GM18502 (cell line): Measurements from ENCODE around the gene DST.

Experiments
- ATAC-seq: cut with Tn5 transposase; IDR thresholded peaks from one replicate; pipeline ENCODE4 v1.9.1; 2021; ENCODE audit warnings: mild to moderate bottlenecking; ENCODE audit not compliant: unreplicated experiment, poor library complexity

DST gene

GRCh38 chr6:56450882-56451739, 191.6 kb downstream of the DST start:
- no peak for ATAC-seq

- ATAC-seq, result no peak
Measured at GRCh38 chr6:56450376-56450775, 192.3 kb downstream of the DST start.

- ATAC-seq, result no peak
Measured at GRCh38 chr6:56448046-56448445, 194.6 kb downstream of the DST start.

GRCh38 chr6:56445818-56446217, 196.9 kb downstream of the DST start:
- ATAC-seq, result no peak

GRCh38 chr6:56444855-56445254, 197.8 kb downstream of the DST start:
- ATAC-seq, result no peak

GRCh38 chr6:56440551-56440981, 202.1 kb downstream of the DST start:
- ATAC-seq, result no peak

GRCh38 chr6:56437171-56437900, 205.4 kb downstream of the DST start:
- ATAC-seq, result no peak

- no peak for ATAC-seq
Measured at GRCh38 chr6:56435754-56436153, 206.9 kb downstream of the DST start.

- no peak for ATAC-seq
Measured at GRCh38 chr6:56435326-56435725, 207.4 kb downstream of the DST start.

- ATAC-seq, result no peak
Measured at GRCh38 chr6:56434606-56435005, 208.1 kb downstream of the DST start.

- no peak for ATAC-seq
Measured at GRCh38 chr6:56433119-56433518, 209.6 kb downstream of the DST start.

- no peak for ATAC-seq
Measured at GRCh38 chr6:56432194-56432593, 210.5 kb downstream of the DST start.

- no peak for ATAC-seq
Measured at GRCh38 chr6:56430629-56431600, 211.8 kb downstream of the DST start.

GRCh38 chr6:56424542-56425083, 218.1 kb downstream of the DST start:
- ATAC-seq, result no peak

- no peak for ATAC-seq
Measured at GRCh38 chr6:56424064-56424463, 218.6 kb downstream of the DST start.

- no peak for ATAC-seq
Measured at GRCh38 chr6:56420296-56420695, 222.4 kb downstream of the DST start.

- ATAC-seq, result no peak
Measured at GRCh38 chr6:56419191-56419590, 223.5 kb downstream of the DST start.

- no peak for ATAC-seq
Measured at GRCh38 chr6:56417823-56418222, 224.9 kb downstream of the DST start.

- no peak for ATAC-seq
Measured at GRCh38 chr6:56416247-56416646, 226.4 kb downstream of the DST start.

- ATAC-seq, result no peak
Measured at GRCh38 chr6:56408976-56409375, 233.7 kb downstream of the DST start.
